ENCODE measurements around the gene GPR39.

Gene GPR39

GRCh38 chr2:132475615-132476014 is 59.0 kb downstream of the GPR39 start:
- Histone ChIP-seq H3K27ac (no peak overlapping the region), H3K4me3 (no peak overlapping the region), H3K9me3 (no peaks in the 10 kb centered on the region), H3K36me3 (no peaks in the 10 kb centered on the region), H3K4me1 (no peaks in the 10 kb centered on the region), H3K27me3 (no peaks in the 10 kb centered on the region)
- TF ChIP-seq CTCF (IDR thresholded peaks at IDR 0.05): no peak
- DNase-seq: no peak
- intact Hi-C loops (cut with DNase I; ENCODE audit: low total_unique reads): no loop called here

GRCh38 chr2:132477436-132477835 is 60.8 kb downstream of the GPR39 start:
- no peaks in the 10 kb centered on the region for H3K36me3 ChIP-seq
- no peaks in the 10 kb centered on the region for H3K9me3 ChIP-seq
- no peaks in the 10 kb centered on the region for H3K27me3 ChIP-seq
- no peak for TF ChIP-seq CTCF (IDR thresholded peaks at IDR 0.05)
- no peak overlapping the region for H3K27ac ChIP-seq
- intact Hi-C loops (cut with DNase I; ENCODE audit: low total_unique reads): no loop called here
- no peak for DNase-seq
- no peak overlapping the region for H3K4me3 ChIP-seq
- no peaks in the 10 kb centered on the region for H3K4me1 ChIP-seq

- Histone ChIP-seq H3K27ac (no peak overlapping the region), H3K4me1 (no peaks in the 10 kb centered on the region), H3K27me3 (no peaks in the 10 kb centered on the region), H3K9me3 (no peaks in the 10 kb centered on the region), H3K4me3 (no peak overlapping the region), H3K36me3 (no peaks in the 10 kb centered on the region)
- TF ChIP-seq CTCF (IDR thresholded peaks at IDR 0.05): no peak
- no peak for DNase-seq
- intact Hi-C loops (cut with DNase I; ENCODE audit: low total_unique reads): no loop called here
Measured at GRCh38 chr2:132477962-132478361, 61.4 kb downstream of the GPR39 start.

GRCh38 chr2:132478461-132479105 is 62.0 kb downstream of the GPR39 start:
- Histone ChIP-seq H3K4me3 (no peak overlapping the region), H3K4me1 (no peaks in the 10 kb centered on the region), H3K36me3 (no peaks in the 10 kb centered on the region), H3K9me3 (no peaks in the 10 kb centered on the region), H3K27me3 (no peaks in the 10 kb centered on the region), H3K27ac (no peak overlapping the region)
- intact Hi-C loops (cut with DNase I; ENCODE audit: low total_unique reads): no loop called here
- no peak for TF ChIP-seq CTCF (IDR thresholded peaks at IDR 0.05)
- DNase-seq: no peak

GRCh38 chr2:132479155-132479554 is 62.5 kb downstream of the GPR39 start:
- intact Hi-C loops (cut with DNase I; ENCODE audit: low total_unique reads): no loop called here
- Histone ChIP-seq H3K27me3 (no peaks in the 10 kb centered on the region), H3K36me3 (no peaks in the 10 kb centered on the region), H3K9me3 (no peaks in the 10 kb centered on the region), H3K4me1 (no peaks in the 10 kb centered on the region), H3K4me3 (no peak overlapping the region), H3K27ac (no peak overlapping the region)
- TF ChIP-seq CTCF (IDR thresholded peaks at IDR 0.05): no peak
- no peak for DNase-seq

- H3K4me3 ChIP-seq: no peak overlapping the region
- TF ChIP-seq CTCF (IDR thresholded peaks at IDR 0.05): no peak
- intact Hi-C loops (cut with DNase I; ENCODE audit: low total_unique reads): no loop called here
Measured at GRCh38 chr2:132482821-132483220, 66.2 kb downstream of the GPR39 start.

More at GRCh38 chr2:132482821-132483220, 66.2 kb downstream of the GPR39 start:
- H3K27ac ChIP-seq: no peak overlapping the region
- H3K36me3 ChIP-seq: no peaks in the 10 kb centered on the region
- no peak for DNase-seq
- H3K27me3 ChIP-seq: no peaks in the 10 kb centered on the region
- H3K9me3 ChIP-seq: no peaks in the 10 kb centered on the region
- H3K4me1 ChIP-seq: no peaks in the 10 kb centered on the region

Measured in tibial artery (tissue), 4 donors.